H1 (cell line): Measurements from ENCODE around the gene MRFAP1L1. TPM values are rescaled to one million over a fixed set of nuclear protein-coding genes. Genes with fewer than 3 reads are reported as not detected.
A peak's percentile ranks its signal among the peaks of the same experiment; 100 is the strongest.

Experiments
- BACH1 ChIP-seq: IDR thresholded peaks from 2 replicates; pipeline ENCODE4 v1.6.1; 2012; ENCODE audit warnings: low read length, improper control_type of control experiment
- CHD1 ChIP-seq: IDR thresholded peaks from 2 replicates; pipeline ENCODE4 v1.6.1; 2012; ENCODE audit warnings: low read depth, low read length, improper control_type of control experiment
- EGR1 ChIP-seq: IDR thresholded peaks from 2 replicates; pipeline ENCODE4 v1.6.1; 2011; ENCODE audit warnings: low read depth, low read length, borderline replicate concordance
- KDM4A ChIP-seq: IDR thresholded peaks from one replicate; pipeline ENCODE4 v1.7.1; 2012; ENCODE audit warnings: low read depth, mild to moderate bottlenecking, moderate library complexity, low read length, inconsistent platforms; ENCODE audit not compliant: severe bottlenecking
- POLR2AphosphoS5 ChIP-seq: IDR thresholded peaks from 2 replicates; pipeline ENCODE4 v1.6.1; 2011; ENCODE audit warnings: low read depth, low read length
- RAD21 ChIP-seq, 2 experiments: IDR thresholded peaks in 1 of 2; conservative IDR thresholded peaks in 1 of 2; 2 replicates each; pipeline ENCODE4 v1.6.1; 2011; ENCODE audit warnings: low read depth in 2 of 2, low read length in 2 of 2, improper control_type of control experiment in 1 of 2, inconsistent platforms in 1 of 2, mild to moderate bottlenecking in 1 of 2, moderate library complexity in 1 of 2
- SP4 ChIP-seq: IDR thresholded peaks from 2 replicates; pipeline ENCODE4 v1.6.1; 2012; ENCODE audit warnings: low read length, inconsistent platforms
- polyA plus RNA-seq, 7 experiments: library from polyadenylated mRNA; depleted of rRNA in 3 of 7; stranded (reverse) in 5 of 7; unstranded in 2 of 7; fragments of >200 nt in 5 of 7; fragments of 200-250 nt in 2 of 7; gene quantifications; 1 replicate in 5 of 7; 2 replicates in 1 of 7; 4 replicates in 1 of 7; pipeline versions ENCODE4 v1.2.1 to v1.2.3, GENCODE V29; 2011 to 2013; ENCODE audit warnings: missing spikeins in 2 of 7, mixed read lengths in 2 of 7
- total RNA-seq: library from RNA; stranded (reverse); fragmentation: NEBNext Ultra II Directional; extraction: Animal tissue kit (Norgen Biotek cat#: 25700); gene quantifications from 2 replicates; pipeline ENCODE4 v1.2.1, GENCODE V29; 2021
- TF ChIP-seq, protein P1 (sequence below): fragments of 300-600 bp; sonication (generic); IDR thresholded peaks from 2 replicates; pipeline ENCODE4 v1.7.1; 2012; ENCODE audit warnings: low read length, moderate library complexity, mild to moderate bottlenecking, inconsistent platforms; ENCODE audit not compliant: insufficient replicate concordance

The MRFAP1L1 gene
- total and polyA plus RNA-seq, 2 of the 8 experiments (the other 6 are each of a cell fraction or from before 2014, with no cell fraction given), result 26.8 to 54.3 TPM

GRCh38 chr4:6742989-6743388 lies 33.3 kb upstream of the MRFAP1L1 start (continued):
- TF ChIP-seq, protein P1, sequence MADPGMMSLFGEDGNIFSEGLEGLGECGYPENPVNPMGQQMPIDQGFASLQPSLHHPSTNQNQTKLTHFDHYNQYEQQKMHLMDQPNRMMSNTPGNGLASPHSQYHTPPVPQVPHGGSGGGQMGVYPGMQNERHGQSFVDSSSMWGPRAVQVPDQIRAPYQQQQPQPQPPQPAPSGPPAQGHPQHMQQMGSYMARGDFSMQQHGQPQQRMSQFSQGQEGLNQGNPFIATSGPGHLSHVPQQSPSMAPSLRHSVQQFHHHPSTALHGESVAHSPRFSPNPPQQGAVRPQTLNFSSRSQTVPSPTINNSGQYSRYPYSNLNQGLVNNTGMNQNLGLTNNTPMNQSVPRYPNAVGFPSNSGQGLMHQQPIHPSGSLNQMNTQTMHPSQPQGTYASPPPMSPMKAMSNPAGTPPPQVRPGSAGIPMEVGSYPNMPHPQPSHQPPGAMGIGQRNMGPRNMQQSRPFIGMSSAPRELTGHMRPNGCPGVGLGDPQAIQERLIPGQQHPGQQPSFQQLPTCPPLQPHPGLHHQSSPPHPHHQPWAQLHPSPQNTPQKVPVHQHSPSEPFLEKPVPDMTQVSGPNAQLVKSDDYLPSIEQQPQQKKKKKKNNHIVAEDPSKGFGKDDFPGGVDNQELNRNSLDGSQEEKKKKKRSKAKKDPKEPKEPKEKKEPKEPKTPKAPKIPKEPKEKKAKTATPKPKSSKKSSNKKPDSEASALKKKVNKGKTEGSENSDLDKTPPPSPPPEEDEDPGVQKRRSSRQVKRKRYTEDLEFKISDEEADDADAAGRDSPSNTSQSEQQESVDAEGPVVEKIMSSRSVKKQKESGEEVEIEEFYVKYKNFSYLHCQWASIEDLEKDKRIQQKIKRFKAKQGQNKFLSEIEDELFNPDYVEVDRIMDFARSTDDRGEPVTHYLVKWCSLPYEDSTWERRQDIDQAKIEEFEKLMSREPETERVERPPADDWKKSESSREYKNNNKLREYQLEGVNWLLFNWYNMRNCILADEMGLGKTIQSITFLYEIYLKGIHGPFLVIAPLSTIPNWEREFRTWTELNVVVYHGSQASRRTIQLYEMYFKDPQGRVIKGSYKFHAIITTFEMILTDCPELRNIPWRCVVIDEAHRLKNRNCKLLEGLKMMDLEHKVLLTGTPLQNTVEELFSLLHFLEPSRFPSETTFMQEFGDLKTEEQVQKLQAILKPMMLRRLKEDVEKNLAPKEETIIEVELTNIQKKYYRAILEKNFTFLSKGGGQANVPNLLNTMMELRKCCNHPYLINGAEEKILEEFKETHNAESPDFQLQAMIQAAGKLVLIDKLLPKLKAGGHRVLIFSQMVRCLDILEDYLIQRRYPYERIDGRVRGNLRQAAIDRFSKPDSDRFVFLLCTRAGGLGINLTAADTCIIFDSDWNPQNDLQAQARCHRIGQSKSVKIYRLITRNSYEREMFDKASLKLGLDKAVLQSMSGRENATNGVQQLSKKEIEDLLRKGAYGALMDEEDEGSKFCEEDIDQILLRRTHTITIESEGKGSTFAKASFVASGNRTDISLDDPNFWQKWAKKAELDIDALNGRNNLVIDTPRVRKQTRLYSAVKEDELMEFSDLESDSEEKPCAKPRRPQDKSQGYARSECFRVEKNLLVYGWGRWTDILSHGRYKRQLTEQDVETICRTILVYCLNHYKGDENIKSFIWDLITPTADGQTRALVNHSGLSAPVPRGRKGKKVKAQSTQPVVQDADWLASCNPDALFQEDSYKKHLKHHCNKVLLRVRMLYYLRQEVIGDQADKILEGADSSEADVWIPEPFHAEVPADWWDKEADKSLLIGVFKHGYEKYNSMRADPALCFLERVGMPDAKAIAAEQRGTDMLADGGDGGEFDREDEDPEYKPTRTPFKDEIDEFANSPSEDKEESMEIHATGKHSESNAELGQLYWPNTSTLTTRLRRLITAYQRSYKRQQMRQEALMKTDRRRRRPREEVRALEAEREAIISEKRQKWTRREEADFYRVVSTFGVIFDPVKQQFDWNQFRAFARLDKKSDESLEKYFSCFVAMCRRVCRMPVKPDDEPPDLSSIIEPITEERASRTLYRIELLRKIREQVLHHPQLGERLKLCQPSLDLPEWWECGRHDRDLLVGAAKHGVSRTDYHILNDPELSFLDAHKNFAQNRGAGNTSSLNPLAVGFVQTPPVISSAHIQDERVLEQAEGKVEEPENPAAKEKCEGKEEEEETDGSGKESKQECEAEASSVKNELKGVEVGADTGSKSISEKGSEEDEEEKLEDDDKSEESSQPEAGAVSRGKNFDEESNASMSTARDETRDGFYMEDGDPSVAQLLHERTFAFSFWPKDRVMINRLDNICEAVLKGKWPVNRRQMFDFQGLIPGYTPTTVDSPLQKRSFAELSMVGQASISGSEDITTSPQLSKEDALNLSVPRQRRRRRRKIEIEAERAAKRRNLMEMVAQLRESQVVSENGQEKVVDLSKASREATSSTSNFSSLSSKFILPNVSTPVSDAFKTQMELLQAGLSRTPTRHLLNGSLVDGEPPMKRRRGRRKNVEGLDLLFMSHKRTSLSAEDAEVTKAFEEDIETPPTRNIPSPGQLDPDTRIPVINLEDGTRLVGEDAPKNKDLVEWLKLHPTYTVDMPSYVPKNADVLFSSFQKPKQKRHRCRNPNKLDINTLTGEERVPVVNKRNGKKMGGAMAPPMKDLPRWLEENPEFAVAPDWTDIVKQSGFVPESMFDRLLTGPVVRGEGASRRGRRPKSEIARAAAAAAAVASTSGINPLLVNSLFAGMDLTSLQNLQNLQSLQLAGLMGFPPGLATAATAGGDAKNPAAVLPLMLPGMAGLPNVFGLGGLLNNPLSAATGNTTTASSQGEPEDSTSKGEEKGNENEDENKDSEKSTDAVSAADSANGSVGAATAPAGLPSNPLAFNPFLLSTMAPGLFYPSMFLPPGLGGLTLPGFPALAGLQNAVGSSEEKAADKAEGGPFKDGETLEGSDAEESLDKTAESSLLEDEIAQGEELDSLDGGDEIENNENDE, result no peak
- no peak for TF ChIP-seq CHD1
- TF ChIP-seq RAD21 (IDR thresholded peaks at IDR 0.05 in 1 of 2, conservative IDR thresholded peaks at IDR 0.05 in 1 of 2; ENCODE audit: low read depth in 2 of 2, low read length in 2 of 2), result 0 out of 4 replicates have a peak, but pooled peaks of 1 of the 2 experiments have one; percentile 15
- no peak for TF ChIP-seq POLR2AphosphoS5
- no peak for TF ChIP-seq BACH1
- TF ChIP-seq SP4, result no peak
- TF ChIP-seq EGR1, result no peak
- no peak for TF ChIP-seq KDM4A
- TF ChIP-seq, all 59 proteins: peak for 1
